Right atrium auricular region (tissue), 2 donors: ENCODE data around the gene KIF25. TPM values are rescaled to one million over a fixed set of nuclear protein-coding genes. Genes with fewer than 3 reads are reported as not detected.
"Not testable (repeated sequence)": the region's sequence is repeated elsewhere in the genome, so short reads cannot be mapped to it uniquely, and the experiment has no call there.

Experiments used
- DNase-seq: peaks from one replicate; pipeline ENCODE4 v3.0.0-alpha.2; 2019; ENCODE audit warnings: low spot score
- H3K27ac ChIP-seq, 2 donors: fragments of 200-600 bp; sonication (generic); 1 replicate in 1 of 2; 2 replicates in 1 of 2; pipeline ENCODE4 v1.5.1; 2016 to 2019
- H3K27me3 ChIP-seq, 2 donors: fragments of 200-600 bp; sonication (generic); one replicate each; pipeline versions ENCODE4 v1.5.1 to v1.6.0; 2017 to 2019
- H3K36me3 ChIP-seq: fragments of 200-600 bp; sonication (generic); one replicate; pipeline ENCODE4 v1.5.1; 2016
- H3K4me1 ChIP-seq, 2 donors: fragments of 200-600 bp; sonication (generic); one replicate each; pipeline versions ENCODE4 v1.5.1 to v1.6.0; 2017 to 2019
- H3K4me3 ChIP-seq, 2 donors: fragments of 200-600 bp; sonication (generic); 1 replicate in 1 of 2; 2 replicates in 1 of 2; pipeline ENCODE4 v1.5.1; 2017 to 2019; ENCODE audit warnings: mild to moderate bottlenecking in 1 of 2, moderate library complexity in 1 of 2
- H3K9me3 ChIP-seq, 2 donors: fragments of 200-600 bp; sonication (generic); one replicate each; pipeline ENCODE4 v1.5.1; 2019
- CTCF ChIP-seq, 2 donors: fragments of 200-600 bp; sonication (generic); IDR thresholded peaks; one replicate each; pipeline ENCODE4 v1.5.1; 2019; ENCODE audit warnings: antibody characterized with exemption in 2 of 2
- total RNA-seq, 2 donors: library from RNA; depleted of rRNA; stranded (reverse); fragments of >200 nt; gene quantifications; one replicate each; pipeline ENCODE4 v1.1.0, GENCODE V29; 2016

The KIF25 gene
- total RNA-seq, 2 donors from 2014 or later = not detected

- Histone ChIP-seq H3K36me3 (no peaks in the 10 kb centered on the region), H3K4me3 (no peak overlapping the region), H3K9me3 (no peaks in the 10 kb centered on the region), H3K4me1 (no peaks in the 10 kb centered on the region), H3K27ac (no peak overlapping the region), H3K27me3 (no peaks in the 10 kb centered on the region)
- no peak for TF ChIP-seq CTCF (IDR thresholded peaks at IDR 0.05)
- no peak for DNase-seq
These were observed 78.3 kb downstream of the KIF25 start for GRCh38 chr6:168075787-168076202.

GRCh38 chr6:168077401-168077800 lies 79.9 kb downstream of the KIF25 start:
- not testable (repeated sequence) for H3K27ac ChIP-seq, H3K9me3 ChIP-seq, DNase-seq, H3K36me3 ChIP-seq, H3K27me3 ChIP-seq, H3K4me3 ChIP-seq, H3K4me1 ChIP-seq

GRCh38 chr6:168078175-168078942 lies 80.9 kb downstream of the KIF25 start:
- TF ChIP-seq CTCF (IDR thresholded peaks at IDR 0.05) = no peak
- DNase-seq = no peak

GRCh38 chr6:168078943-168079405 lies 81.5 kb downstream of the KIF25 start, which contains the start of gene FRMD1:
TSS of gene FRMD1 (minus strand) at chr6:168079212. CDS start at chr6:168079094, 118 bp downstream.
- Histone ChIP-seq H3K36me3 (no peaks in the 10 kb centered on the region), H3K27me3 (no peaks in the 10 kb centered on the region), H3K4me1 (no peaks in the 10 kb centered on the region), H3K9me3 (no peaks in the 10 kb centered on the region), H3K4me3 (no peak within 1 kb of the TSS), H3K27ac (no peak within 1 kb of the TSS)
- DNase-seq = no peak
- no peak for TF ChIP-seq CTCF (IDR thresholded peaks at IDR 0.05)

More at GRCh38 chr6:168078175-168078942, 80.9 kb downstream of the KIF25 start:
- Histone ChIP-seq H3K9me3 (no peaks in the 10 kb centered on the region), H3K36me3 (no peaks in the 10 kb centered on the region), H3K4me3 (no peak overlapping the region), H3K27ac (no peak overlapping the region), H3K27me3 (no peaks in the 10 kb centered on the region), H3K4me1 (no peaks in the 10 kb centered on the region)

GRCh38 chr6:168080393-168081077 lies 83.1 kb downstream of the KIF25 start:
- Histone ChIP-seq H3K36me3 (no peaks in the 10 kb centered on the region), H3K4me3 (no peak overlapping the region), H3K27me3 (no peaks in the 10 kb centered on the region), H3K4me1 (no peaks in the 10 kb centered on the region), H3K9me3 (no peaks in the 10 kb centered on the region), H3K27ac (no peak overlapping the region)
- no peak for DNase-seq
- TF ChIP-seq CTCF (IDR thresholded peaks at IDR 0.05) = no peak

GRCh38 chr6:168081858-168082546 lies 84.5 kb downstream of the KIF25 start:
- no peak for TF ChIP-seq CTCF (IDR thresholded peaks at IDR 0.05)
- no peaks in the 10 kb centered on the region for H3K9me3 ChIP-seq
- no peak overlapping the region for H3K27ac ChIP-seq
- H3K4me1 ChIP-seq = no peaks in the 10 kb centered on the region
- no peak for DNase-seq
- no peaks in the 10 kb centered on the region for H3K36me3 ChIP-seq
- H3K4me3 ChIP-seq = no peak overlapping the region
- H3K27me3 ChIP-seq = no peaks in the 10 kb centered on the region
